Neutrophil (primary cell): Measurements from ENCODE around the gene DNAI1.

Source experiments
- H3K27ac ChIP-seq: fragments of 200-600 bp; sonication (generic); 2 replicates; pipeline ENCODE4 v1.5.1; 2016; ENCODE audit warnings: mild to moderate bottlenecking, moderate library complexity
- H3K27me3 ChIP-seq: fragments of 200-600 bp; sonication (generic); 2 replicates; pipeline ENCODE4 v1.6.0; 2016; ENCODE audit warnings: mild to moderate bottlenecking
- H3K36me3 ChIP-seq: fragments of 200-600 bp; sonication (generic); 2 replicates; pipeline ENCODE4 v1.5.1; 2017
- H3K4me1 ChIP-seq, 2 experiments: fragments of 200-600 bp in 1 of 2; sonication (generic) in 1 of 2; 1 replicate in 1 of 2; 2 replicates in 1 of 2; pipeline versions ENCODE4 v1.5.1 to v1.6.1; 2013 to 2016; ENCODE audit warnings: low read depth in 1 of 2, low read length in 1 of 2, mild to moderate bottlenecking in 1 of 2, moderate library complexity in 1 of 2; ENCODE audit not compliant: control insufficient read depth in 1 of 2, insufficient read depth in 1 of 2
- H3K4me3 ChIP-seq, 2 experiments: fragments of 200-600 bp in 1 of 2; sonication (generic) in 1 of 2; 1 replicate in 1 of 2; 2 replicates in 1 of 2; pipeline ENCODE4 v1.5.1; 2013 to 2016; ENCODE audit warnings: low read depth in 1 of 2, low read length in 1 of 2, mild to moderate bottlenecking in 1 of 2, moderate library complexity in 1 of 2
- H3K9me3 ChIP-seq: fragments of 200-600 bp; sonication (generic); 2 replicates; pipeline ENCODE4 v1.5.1; 2016
- TF ChIP-seq, protein P1 (sequence below): fragments of 200-600 bp; sonication (generic); IDR thresholded peaks from 2 replicates; pipeline ENCODE4 v1.5.1; 2016; ENCODE audit warnings: antibody characterized with exemption

Gene DNAI1

DNA sequence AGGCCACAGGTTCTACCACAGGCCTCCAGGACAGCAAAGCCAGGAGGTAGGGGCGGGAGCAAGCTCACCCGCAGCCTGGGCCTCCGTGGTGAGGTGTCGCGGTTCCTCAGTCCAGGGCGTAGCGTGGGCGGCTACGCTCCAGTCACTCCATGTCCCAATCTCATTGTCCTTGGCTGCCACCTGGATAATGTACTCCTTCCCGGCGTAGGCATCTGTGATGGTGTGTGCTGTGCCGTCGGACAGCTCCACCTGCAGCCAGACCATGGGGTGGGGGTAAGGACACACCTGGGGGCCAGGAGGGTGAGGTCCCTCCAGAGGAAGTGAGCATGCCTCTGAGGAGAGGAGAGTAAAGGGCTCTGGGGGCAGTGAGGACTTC lies 94.0 kb downstream of the DNAI1 start:
- TF ChIP-seq, protein P1, sequence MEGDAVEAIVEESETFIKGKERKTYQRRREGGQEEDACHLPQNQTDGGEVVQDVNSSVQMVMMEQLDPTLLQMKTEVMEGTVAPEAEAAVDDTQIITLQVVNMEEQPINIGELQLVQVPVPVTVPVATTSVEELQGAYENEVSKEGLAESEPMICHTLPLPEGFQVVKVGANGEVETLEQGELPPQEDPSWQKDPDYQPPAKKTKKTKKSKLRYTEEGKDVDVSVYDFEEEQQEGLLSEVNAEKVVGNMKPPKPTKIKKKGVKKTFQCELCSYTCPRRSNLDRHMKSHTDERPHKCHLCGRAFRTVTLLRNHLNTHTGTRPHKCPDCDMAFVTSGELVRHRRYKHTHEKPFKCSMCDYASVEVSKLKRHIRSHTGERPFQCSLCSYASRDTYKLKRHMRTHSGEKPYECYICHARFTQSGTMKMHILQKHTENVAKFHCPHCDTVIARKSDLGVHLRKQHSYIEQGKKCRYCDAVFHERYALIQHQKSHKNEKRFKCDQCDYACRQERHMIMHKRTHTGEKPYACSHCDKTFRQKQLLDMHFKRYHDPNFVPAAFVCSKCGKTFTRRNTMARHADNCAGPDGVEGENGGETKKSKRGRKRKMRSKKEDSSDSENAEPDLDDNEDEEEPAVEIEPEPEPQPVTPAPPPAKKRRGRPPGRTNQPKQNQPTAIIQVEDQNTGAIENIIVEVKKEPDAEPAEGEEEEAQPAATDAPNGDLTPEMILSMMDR: no peak
- H3K27me3 ChIP-seq: peaks cover 16% of the 10 kb centered on the region
- H3K4me3 ChIP-seq: no peak overlapping the region
- H3K4me1 ChIP-seq: no peaks in the 10 kb centered on the region
- no peaks in the 10 kb centered on the region for H3K36me3 ChIP-seq
- H3K9me3 ChIP-seq: no peaks in the 10 kb centered on the region
- no peak overlapping the region for H3K27ac ChIP-seq

DNA sequence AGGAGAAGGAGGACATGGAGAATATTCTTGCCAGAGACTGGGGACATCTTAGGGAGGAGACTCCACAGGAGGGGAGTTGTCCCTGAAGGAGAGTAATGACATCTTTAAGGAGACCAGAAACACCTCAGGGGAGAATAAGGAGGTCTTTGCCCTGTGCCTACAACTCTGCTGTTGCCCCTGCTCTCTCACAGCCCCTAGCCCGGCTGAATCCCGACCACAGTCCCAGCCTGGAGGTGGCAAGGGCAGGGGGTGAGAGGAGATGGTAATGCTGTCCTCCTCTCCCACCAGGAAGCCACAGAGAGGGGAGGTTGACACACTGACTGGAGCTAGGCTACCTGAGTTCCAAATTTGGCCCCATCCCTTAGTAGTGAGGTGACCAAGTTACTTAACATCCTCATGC lies 94.4 kb downstream of the DNAI1 start:
- H3K27me3 ChIP-seq: peaks cover 16% of the 10 kb centered on the region
- no peaks in the 10 kb centered on the region for H3K36me3 ChIP-seq
- H3K4me3 ChIP-seq: no peak overlapping the region
- TF ChIP-seq, protein P1: no peak
- no peak overlapping the region for H3K27ac ChIP-seq
- H3K4me1 ChIP-seq: no peaks in the 10 kb centered on the region
- no peaks in the 10 kb centered on the region for H3K9me3 ChIP-seq

DNA sequence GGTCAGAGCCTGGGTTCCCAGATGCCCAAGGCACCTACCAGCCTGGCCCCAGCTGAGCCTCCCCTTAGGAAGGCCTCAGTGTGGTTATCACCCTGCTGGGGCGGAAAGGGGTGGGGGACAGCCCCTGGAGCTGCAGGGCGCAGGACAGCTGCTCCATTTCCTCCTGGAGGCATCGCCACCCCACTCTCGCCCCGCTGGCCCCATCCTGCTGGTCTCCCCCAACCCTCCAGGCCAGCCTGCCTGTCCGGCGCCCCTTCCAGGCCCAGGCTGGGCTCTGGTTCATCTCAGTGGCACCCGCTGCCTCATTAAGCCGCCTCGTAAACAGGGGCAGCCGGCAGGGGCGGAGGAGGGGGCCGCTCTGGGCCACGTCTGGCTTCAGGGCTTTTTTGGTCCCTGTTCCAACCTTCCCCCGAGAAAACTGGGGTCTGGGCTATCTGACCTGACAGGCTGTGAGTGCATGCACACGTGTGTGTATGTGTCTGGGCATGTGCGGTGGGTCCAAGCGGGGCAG lies 95.0 kb downstream of the DNAI1 start:
- Histone ChIP-seq H3K9me3 (no peaks in the 10 kb centered on the region), H3K27me3 (peaks cover 20% of the 10 kb centered on the region), H3K36me3 (no peaks in the 10 kb centered on the region), H3K4me3 (no peak overlapping the region), H3K4me1 (no peaks in the 10 kb centered on the region), H3K27ac (no peak overlapping the region)
- TF ChIP-seq, protein P1: no peak

DNA sequence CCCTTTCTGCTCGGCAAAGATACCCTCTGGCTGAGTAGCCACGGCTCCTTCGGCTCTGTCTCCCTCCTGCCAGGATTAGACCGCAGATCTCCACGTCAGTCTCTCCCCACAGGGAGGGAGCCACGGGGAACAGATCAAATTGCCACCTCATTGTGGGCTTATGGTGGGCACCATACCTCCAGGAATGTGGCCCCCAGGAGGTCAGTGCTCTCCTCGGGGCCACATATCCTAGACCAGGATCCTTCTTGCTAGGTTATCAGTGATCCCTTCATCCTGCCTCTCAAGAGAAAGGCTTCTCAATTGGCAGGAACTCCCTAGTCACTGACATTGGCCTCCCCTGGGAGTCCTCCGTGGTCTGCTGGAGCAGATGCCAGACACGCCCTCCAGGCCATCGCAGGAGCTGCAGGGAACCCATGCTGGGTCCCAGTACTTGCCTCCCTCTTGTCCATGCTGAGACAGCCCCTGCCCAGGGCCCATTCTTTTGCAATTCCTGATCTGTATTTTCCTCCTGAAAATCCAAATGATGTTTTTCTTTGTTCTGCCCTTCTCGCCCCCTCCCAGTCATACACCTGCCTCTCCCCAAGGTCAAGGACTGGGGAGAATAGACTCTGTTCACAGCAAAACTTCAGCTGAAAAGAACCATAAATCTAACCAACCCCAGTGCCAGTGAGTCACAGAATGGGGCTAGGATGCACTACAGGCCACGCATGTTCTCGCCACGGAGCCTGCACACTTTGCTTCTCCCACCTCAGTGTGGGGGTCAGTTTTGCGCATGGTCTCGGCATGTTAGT lies 95.8 kb downstream of the DNAI1 start:
- H3K4me1 ChIP-seq: no peaks in the 10 kb centered on the region
- TF ChIP-seq, protein P1: no peak
- no peaks in the 10 kb centered on the region for H3K9me3 ChIP-seq
- H3K27me3 ChIP-seq: peaks cover 28% of the 10 kb centered on the region
- no peaks in the 10 kb centered on the region for H3K36me3 ChIP-seq
- no peak overlapping the region for H3K4me3 ChIP-seq
- H3K27ac ChIP-seq: no peak overlapping the region

DNA sequence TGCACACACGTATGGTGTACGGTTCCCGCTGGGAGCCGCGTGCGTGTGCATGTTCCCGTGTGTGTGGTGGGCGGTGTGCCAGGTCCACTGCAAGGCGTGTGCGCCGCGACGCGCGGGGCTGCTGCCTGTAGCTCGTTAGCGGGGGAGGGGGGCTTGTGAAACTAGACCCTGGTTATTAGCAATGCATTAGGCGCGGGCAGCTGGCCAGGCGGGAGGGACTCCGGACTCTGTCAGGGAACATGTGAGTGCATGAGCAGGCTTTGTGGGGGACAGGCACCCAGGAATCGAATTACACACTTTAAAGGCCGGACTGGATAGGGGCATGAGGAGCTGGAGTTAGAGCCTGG lies 96.4 kb downstream of the DNAI1 start:
- TF ChIP-seq, protein P1: no peak
- no peak overlapping the region for H3K27ac ChIP-seq
- peaks cover 34% of the 10 kb centered on the region for H3K27me3 ChIP-seq
- H3K9me3 ChIP-seq: no peaks in the 10 kb centered on the region
- H3K36me3 ChIP-seq: no peaks in the 10 kb centered on the region
- H3K4me3 ChIP-seq: no peak overlapping the region
- no peaks in the 10 kb centered on the region for H3K4me1 ChIP-seq
